ENCODE data around the gene OGFOD3.

- TF ChIP-seq, protein P1, sequence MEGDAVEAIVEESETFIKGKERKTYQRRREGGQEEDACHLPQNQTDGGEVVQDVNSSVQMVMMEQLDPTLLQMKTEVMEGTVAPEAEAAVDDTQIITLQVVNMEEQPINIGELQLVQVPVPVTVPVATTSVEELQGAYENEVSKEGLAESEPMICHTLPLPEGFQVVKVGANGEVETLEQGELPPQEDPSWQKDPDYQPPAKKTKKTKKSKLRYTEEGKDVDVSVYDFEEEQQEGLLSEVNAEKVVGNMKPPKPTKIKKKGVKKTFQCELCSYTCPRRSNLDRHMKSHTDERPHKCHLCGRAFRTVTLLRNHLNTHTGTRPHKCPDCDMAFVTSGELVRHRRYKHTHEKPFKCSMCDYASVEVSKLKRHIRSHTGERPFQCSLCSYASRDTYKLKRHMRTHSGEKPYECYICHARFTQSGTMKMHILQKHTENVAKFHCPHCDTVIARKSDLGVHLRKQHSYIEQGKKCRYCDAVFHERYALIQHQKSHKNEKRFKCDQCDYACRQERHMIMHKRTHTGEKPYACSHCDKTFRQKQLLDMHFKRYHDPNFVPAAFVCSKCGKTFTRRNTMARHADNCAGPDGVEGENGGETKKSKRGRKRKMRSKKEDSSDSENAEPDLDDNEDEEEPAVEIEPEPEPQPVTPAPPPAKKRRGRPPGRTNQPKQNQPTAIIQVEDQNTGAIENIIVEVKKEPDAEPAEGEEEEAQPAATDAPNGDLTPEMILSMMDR (conservative IDR thresholded peaks at IDR 0.05; ENCODE audit: low read depth, low read length), result no peak
- no peak for TF ChIP-seq EZH2 (IDR thresholded peaks at IDR 0.05; ENCODE audit: borderline replicate concordance, low read depth, low read length, poor library complexity, severe bottlenecking)
Measured at GRCh38 chr17:82437325-82437668, 18.9 kb upstream of the OGFOD3 start.

Measured in A673 (cell line).